GM23338 (cell line): ENCODE measurements around the gene ABHD17B.

Experiments used
- CREB1 ChIP-seq: fragments of 250-450 bp; sonication (Bioruptor Pico); IDR thresholded peaks from 2 replicates; pipeline ENCODE4 v1.5.0; 2020; ENCODE audit warnings: low read depth, mild to moderate bottlenecking, moderate library complexity
- EZH2 ChIP-seq: fragments of 200-600 bp; sonication (generic); IDR thresholded peaks from one replicate; pipeline ENCODE4 v1.8.0; 2017; ENCODE audit warnings: antibody characterized with exemption, mild to moderate bottlenecking, low read depth; ENCODE audit not compliant: unreplicated experiment
- EZH2phosphoT487 ChIP-seq: fragments of 200-600 bp; sonication (generic); IDR thresholded peaks from one replicate; pipeline ENCODE4 v1.8.1; 2018; ENCODE audit warnings: antibody characterized with exemption; ENCODE audit not compliant: unreplicated experiment
- NANOG ChIP-seq: IDR thresholded peaks from 2 replicates; pipeline ENCODE4 v1.6.1; 2016; ENCODE audit warnings: antibody characterized with exemption, borderline replicate concordance
- POLR2AphosphoS5 ChIP-seq: IDR thresholded peaks from 2 replicates; pipeline ENCODE4 v1.6.1; 2016; ENCODE audit warnings: antibody characterized with exemption, low read depth
- ZNF331 ChIP-seq: fragments of 250-450 bp; sonication (Bioruptor Pico); IDR thresholded peaks from 2 replicates; pipeline ENCODE4 v1.5.0; 2020; ENCODE audit warnings: low read depth, mild to moderate bottlenecking, moderate library complexity
- TF ChIP-seq, protein P1 (sequence below), 2 experiments: fragments of 200-600 bp in 1 of 2; sonication (generic) in 1 of 2; conservative IDR thresholded peaks; 2 replicates each; pipeline versions ENCODE4 v1.5.1 to v1.6.1; 2016 to 2017; ENCODE audit warnings: antibody characterized with exemption in 2 of 2, low read depth in 2 of 2, mild to moderate bottlenecking in 2 of 2, moderate library complexity in 1 of 2
- TF ChIP-seq, protein P2 (sequence below): IDR thresholded peaks from one replicate; pipeline ENCODE4 v1.6.1; 2018; ENCODE audit warnings: antibody characterized with exemption; ENCODE audit not compliant: unreplicated experiment

DNA sequence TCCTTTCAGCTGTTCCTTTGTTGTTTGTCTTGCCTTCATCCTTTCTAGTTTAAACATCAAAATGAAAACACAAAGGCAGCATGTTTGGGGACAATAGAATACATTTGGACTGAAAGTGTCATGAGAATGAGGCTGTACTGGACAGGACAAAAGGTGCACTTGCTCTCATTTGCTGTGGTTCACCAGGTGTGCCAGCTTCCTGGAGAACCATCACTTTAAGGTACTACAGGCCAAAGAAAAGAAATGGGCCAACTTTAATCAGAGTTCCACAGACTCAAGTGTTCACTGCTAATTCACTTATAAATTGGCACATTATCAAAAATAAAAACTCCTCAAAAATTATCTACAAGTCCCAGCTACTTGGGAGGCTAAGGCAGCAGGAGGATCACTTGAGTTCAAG is 53.8 kb downstream of the ABHD17B start:
- TF ChIP-seq, protein P1, sequence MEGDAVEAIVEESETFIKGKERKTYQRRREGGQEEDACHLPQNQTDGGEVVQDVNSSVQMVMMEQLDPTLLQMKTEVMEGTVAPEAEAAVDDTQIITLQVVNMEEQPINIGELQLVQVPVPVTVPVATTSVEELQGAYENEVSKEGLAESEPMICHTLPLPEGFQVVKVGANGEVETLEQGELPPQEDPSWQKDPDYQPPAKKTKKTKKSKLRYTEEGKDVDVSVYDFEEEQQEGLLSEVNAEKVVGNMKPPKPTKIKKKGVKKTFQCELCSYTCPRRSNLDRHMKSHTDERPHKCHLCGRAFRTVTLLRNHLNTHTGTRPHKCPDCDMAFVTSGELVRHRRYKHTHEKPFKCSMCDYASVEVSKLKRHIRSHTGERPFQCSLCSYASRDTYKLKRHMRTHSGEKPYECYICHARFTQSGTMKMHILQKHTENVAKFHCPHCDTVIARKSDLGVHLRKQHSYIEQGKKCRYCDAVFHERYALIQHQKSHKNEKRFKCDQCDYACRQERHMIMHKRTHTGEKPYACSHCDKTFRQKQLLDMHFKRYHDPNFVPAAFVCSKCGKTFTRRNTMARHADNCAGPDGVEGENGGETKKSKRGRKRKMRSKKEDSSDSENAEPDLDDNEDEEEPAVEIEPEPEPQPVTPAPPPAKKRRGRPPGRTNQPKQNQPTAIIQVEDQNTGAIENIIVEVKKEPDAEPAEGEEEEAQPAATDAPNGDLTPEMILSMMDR (conservative IDR thresholded peaks at IDR 0.05; ENCODE audit: low read depth in 2 of 2) = no peak
- TF ChIP-seq EZH2 = no peak
- no peak for TF ChIP-seq CREB1 (CRISPR knock-in tag)
- TF ChIP-seq EZH2phosphoT487 = no peak
- TF ChIP-seq NANOG = no peak
- no peak for TF ChIP-seq ZNF331 (CRISPR knock-in tag)
- no peak for TF ChIP-seq POLR2AphosphoS5
- TF ChIP-seq, protein P2, sequence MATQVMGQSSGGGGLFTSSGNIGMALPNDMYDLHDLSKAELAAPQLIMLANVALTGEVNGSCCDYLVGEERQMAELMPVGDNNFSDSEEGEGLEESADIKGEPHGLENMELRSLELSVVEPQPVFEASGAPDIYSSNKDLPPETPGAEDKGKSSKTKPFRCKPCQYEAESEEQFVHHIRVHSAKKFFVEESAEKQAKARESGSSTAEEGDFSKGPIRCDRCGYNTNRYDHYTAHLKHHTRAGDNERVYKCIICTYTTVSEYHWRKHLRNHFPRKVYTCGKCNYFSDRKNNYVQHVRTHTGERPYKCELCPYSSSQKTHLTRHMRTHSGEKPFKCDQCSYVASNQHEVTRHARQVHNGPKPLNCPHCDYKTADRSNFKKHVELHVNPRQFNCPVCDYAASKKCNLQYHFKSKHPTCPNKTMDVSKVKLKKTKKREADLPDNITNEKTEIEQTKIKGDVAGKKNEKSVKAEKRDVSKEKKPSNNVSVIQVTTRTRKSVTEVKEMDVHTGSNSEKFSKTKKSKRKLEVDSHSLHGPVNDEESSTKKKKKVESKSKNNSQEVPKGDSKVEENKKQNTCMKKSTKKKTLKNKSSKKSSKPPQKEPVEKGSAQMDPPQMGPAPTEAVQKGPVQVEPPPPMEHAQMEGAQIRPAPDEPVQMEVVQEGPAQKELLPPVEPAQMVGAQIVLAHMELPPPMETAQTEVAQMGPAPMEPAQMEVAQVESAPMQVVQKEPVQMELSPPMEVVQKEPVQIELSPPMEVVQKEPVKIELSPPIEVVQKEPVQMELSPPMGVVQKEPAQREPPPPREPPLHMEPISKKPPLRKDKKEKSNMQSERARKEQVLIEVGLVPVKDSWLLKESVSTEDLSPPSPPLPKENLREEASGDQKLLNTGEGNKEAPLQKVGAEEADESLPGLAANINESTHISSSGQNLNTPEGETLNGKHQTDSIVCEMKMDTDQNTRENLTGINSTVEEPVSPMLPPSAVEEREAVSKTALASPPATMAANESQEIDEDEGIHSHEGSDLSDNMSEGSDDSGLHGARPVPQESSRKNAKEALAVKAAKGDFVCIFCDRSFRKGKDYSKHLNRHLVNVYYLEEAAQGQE = no peak
